Suprapubic skin (tissue), 4 donors: ENCODE results near the gene PRKCE. TPM values are rescaled to one million over a fixed set of nuclear protein-coding genes. Genes with fewer than 3 reads are reported as not detected.

Experiments used
- DNase-seq, 2 donors: peaks; one replicate each; pipeline ENCODE4 v3.0.0-alpha.2; 2019; ENCODE audit warnings: low spot score in 2 of 2
- H3K27ac ChIP-seq: fragments of 200-600 bp; sonication (generic); one replicate; pipeline ENCODE4 v1.5.1; 2019
- H3K27me3 ChIP-seq: fragments of 200-600 bp; sonication (generic); one replicate; pipeline ENCODE4 v1.5.1; 2019
- H3K36me3 ChIP-seq: fragments of 200-600 bp; sonication (generic); one replicate; pipeline ENCODE4 v1.5.1; 2019
- H3K4me1 ChIP-seq: fragments of 200-600 bp; sonication (generic); one replicate; pipeline ENCODE4 v1.5.1; 2019
- H3K4me3 ChIP-seq: fragments of 200-600 bp; sonication (generic); one replicate; pipeline ENCODE4 v1.5.1; 2019; ENCODE audit warnings: mild to moderate bottlenecking
- H3K9me3 ChIP-seq: fragments of 200-600 bp; sonication (generic); one replicate; pipeline ENCODE4 v1.5.1; 2019
- CTCF ChIP-seq, 2 donors: fragments of 200-600 bp in 1 of 2; fragments of 450-650 bp in 1 of 2; sonication (generic) in 1 of 2; IDR thresholded peaks; one replicate each; pipeline ENCODE4 v1.5.1; 2016 to 2019; ENCODE audit warnings: antibody characterized with exemption in 2 of 2, mild to moderate bottlenecking in 1 of 2, moderate library complexity in 1 of 2
- EP300 ChIP-seq: sonication (generic); formaldehyde crosslinking; IDR thresholded peaks from one replicate; pipeline ENCODE4 v1.6.1; 2017; ENCODE audit warnings: antibody characterized with exemption
- POLR2A ChIP-seq, 2 donors: fragments of 450-650 bp; IDR thresholded peaks; one replicate each; pipeline ENCODE4 v1.6.1; 2017; ENCODE audit warnings: antibody characterized with exemption in 2 of 2, mild to moderate bottlenecking in 2 of 2, moderate library complexity in 2 of 2
- POLR2AphosphoS5 ChIP-seq, 3 donors: sonication (generic); formaldehyde crosslinking; IDR thresholded peaks; one replicate each; pipeline ENCODE4 v1.6.1; 2017; ENCODE audit warnings: antibody characterized with exemption in 3 of 3
- WGBS: methylation state at CpG from one replicate; pipeline ENCODE4 v1.1.5; 2018; 5-methylcytosine and 5-hydroxymethylcytosine counted together
- total RNA-seq, 4 donors: library from RNA; depleted of rRNA; stranded (reverse); fragments of >200 nt; gene quantifications; one replicate each; pipeline ENCODE4 v1.1.0, GENCODE V29; 2016

PRKCE gene
- total RNA-seq, 4 donors from 2014 or later: 7.9 to 18.3 (median 12.5) TPM

- H3K4me1 ChIP-seq: peaks cover 23% of the 10 kb centered on the region
- no peaks in the 10 kb centered on the region for H3K9me3 ChIP-seq
- H3K36me3 ChIP-seq: peaks cover 4% of the 10 kb centered on the region
- H3K27me3 ChIP-seq: no peaks in the 10 kb centered on the region
- no peak overlapping the region for H3K27ac ChIP-seq
- DNase-seq: no peak
- WGBS: 70% methylated on average over 4 of the region's 4 CpGs
- TF ChIP-seq CTCF (IDR thresholded peaks at IDR 0.05): no peak
- no peak for TF ChIP-seq POLR2A (IDR thresholded peaks at IDR 0.05)
- no peak for TF ChIP-seq EP300
- TF ChIP-seq POLR2AphosphoS5 (IDR thresholded peaks at IDR 0.05): no peak
- H3K4me3 ChIP-seq: no peak overlapping the region
These were observed 509.8 kb downstream of the PRKCE start for GRCh38 chr2:46161315-46161714.

GRCh38 chr2:46161911-46162310, 510.4 kb downstream of the PRKCE start:
- H3K9me3 ChIP-seq: no peaks in the 10 kb centered on the region
- no peaks in the 10 kb centered on the region for H3K27me3 ChIP-seq
- no peak for TF ChIP-seq POLR2AphosphoS5 (IDR thresholded peaks at IDR 0.05)
- TF ChIP-seq CTCF (IDR thresholded peaks at IDR 0.05): no peak
- no peak for TF ChIP-seq EP300
- TF ChIP-seq POLR2A (IDR thresholded peaks at IDR 0.05): no peak
- no peak overlapping the region for H3K4me3 ChIP-seq
- no peak overlapping the region for H3K27ac ChIP-seq
- H3K36me3 ChIP-seq: peaks cover 4% of the 10 kb centered on the region
- peaks cover 23% of the 10 kb centered on the region for H3K4me1 ChIP-seq
- 86% methylated on average over 3 of the region's 3 CpGs for WGBS
- DNase-seq: no peak

- DNase-seq: no peak
- Histone ChIP-seq H3K27me3 (no peaks in the 10 kb centered on the region), H3K4me3 (no peak overlapping the region), H3K27ac (no peak overlapping the region), H3K4me1 (peaks cover 23% of the 10 kb centered on the region), H3K36me3 (peaks cover 4% of the 10 kb centered on the region), H3K9me3 (no peaks in the 10 kb centered on the region)
- 81% methylated on average over 11 of the region's 11 CpGs for WGBS
- TF ChIP-seq CTCF (IDR thresholded peaks at IDR 0.05) (no peak), POLR2A (IDR thresholded peaks at IDR 0.05) (no peak), EP300 (no peak), POLR2AphosphoS5 (IDR thresholded peaks at IDR 0.05) (no peak)
These were observed 511.0 kb downstream of the PRKCE start for GRCh38 chr2:46162329-46163097.

GRCh38 chr2:46163098-46163430, 511.6 kb downstream of the PRKCE start:
- Histone ChIP-seq H3K4me3 (no peak overlapping the region), H3K4me1 (peaks cover 23% of the 10 kb centered on the region), H3K27ac (no peak overlapping the region), H3K27me3 (no peaks in the 10 kb centered on the region), H3K9me3 (no peaks in the 10 kb centered on the region), H3K36me3 (peaks cover 4% of the 10 kb centered on the region)
- no peak for DNase-seq
- 100% methylated on average over 3 of the region's 3 CpGs for WGBS
- TF ChIP-seq POLR2AphosphoS5 (IDR thresholded peaks at IDR 0.05) (no peak), CTCF (IDR thresholded peaks at IDR 0.05) (no peak), POLR2A (IDR thresholded peaks at IDR 0.05) (no peak), EP300 (no peak)

GRCh38 chr2:46163804-46164528, 512.5 kb downstream of the PRKCE start:
- Histone ChIP-seq H3K4me3 (no peak overlapping the region), H3K4me1 (peaks cover 23% of the 10 kb centered on the region), H3K9me3 (no peaks in the 10 kb centered on the region), H3K27me3 (no peaks in the 10 kb centered on the region), H3K27ac (no peak overlapping the region), H3K36me3 (peaks cover 4% of the 10 kb centered on the region)
- peak in 1 of 2 donors; percentile 15 for DNase-seq
- WGBS: 59% methylated on average over 8 of the region's 8 CpGs
- TF ChIP-seq CTCF (IDR thresholded peaks at IDR 0.05) (no peak), POLR2A (IDR thresholded peaks at IDR 0.05) (no peak), EP300 (no peak), POLR2AphosphoS5 (IDR thresholded peaks at IDR 0.05) (no peak)
